A673 (cell line): ENCODE measurements around the gene ICAM2.

Source experiments
- EZH2 ChIP-seq: fragments of 200-600 bp; sonication (generic); IDR thresholded peaks from 2 replicates; pipeline ENCODE4 v1.6.1; 2017; ENCODE audit warnings: borderline replicate concordance, low read depth, mild to moderate bottlenecking, mixed read lengths, antibody characterized with exemption, low read length; ENCODE audit not compliant: poor library complexity, severe bottlenecking
- TF ChIP-seq, protein P1 (sequence below): fragments of 300-800, 200-600 bp; sonication (generic); conservative IDR thresholded peaks from 2 replicates; pipeline ENCODE4 v1.5.1; 2017; ENCODE audit warnings: low read depth, mild to moderate bottlenecking, antibody characterized with exemption, low read length, moderate library complexity, mixed read lengths

DNA sequence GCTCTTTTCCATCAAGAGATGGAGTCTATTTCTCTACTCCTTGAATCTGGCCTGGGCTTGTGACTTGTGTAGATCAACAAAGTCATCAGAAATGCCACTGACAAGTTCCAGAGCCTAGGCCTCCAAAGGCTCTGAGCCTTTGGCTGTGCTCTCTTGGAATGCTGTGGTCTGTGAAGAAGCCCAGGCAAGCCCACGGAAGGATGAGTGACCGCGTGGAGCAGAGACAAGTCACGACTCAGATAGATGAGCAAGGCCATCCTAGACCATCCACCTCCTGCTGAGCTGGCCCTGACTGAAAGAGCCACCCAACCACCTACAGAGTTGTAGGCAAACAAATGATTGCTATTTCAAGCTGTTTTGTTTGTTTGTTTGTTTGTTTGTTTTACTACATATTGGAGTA lies 11.6 kb upstream of the ICAM2 start:
- TF ChIP-seq, protein P1, sequence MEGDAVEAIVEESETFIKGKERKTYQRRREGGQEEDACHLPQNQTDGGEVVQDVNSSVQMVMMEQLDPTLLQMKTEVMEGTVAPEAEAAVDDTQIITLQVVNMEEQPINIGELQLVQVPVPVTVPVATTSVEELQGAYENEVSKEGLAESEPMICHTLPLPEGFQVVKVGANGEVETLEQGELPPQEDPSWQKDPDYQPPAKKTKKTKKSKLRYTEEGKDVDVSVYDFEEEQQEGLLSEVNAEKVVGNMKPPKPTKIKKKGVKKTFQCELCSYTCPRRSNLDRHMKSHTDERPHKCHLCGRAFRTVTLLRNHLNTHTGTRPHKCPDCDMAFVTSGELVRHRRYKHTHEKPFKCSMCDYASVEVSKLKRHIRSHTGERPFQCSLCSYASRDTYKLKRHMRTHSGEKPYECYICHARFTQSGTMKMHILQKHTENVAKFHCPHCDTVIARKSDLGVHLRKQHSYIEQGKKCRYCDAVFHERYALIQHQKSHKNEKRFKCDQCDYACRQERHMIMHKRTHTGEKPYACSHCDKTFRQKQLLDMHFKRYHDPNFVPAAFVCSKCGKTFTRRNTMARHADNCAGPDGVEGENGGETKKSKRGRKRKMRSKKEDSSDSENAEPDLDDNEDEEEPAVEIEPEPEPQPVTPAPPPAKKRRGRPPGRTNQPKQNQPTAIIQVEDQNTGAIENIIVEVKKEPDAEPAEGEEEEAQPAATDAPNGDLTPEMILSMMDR, result no peak
- no peak for TF ChIP-seq EZH2
